CD4-positive, alpha-beta T cell treated with Interleukin-4 for 1 hour (primary cell): ENCODE data around the gene FAM3B.
"Not testable (repeated sequence)": the region's sequence is repeated elsewhere in the genome, so short reads cannot be mapped to it uniquely, and the experiment has no call there.

Experiments
- DNase-seq, 2 donors: peaks; one replicate each; pipeline ENCODE4 v3.0.0-alpha.2; 2020 to 2022

The FAM3B gene

DNA sequence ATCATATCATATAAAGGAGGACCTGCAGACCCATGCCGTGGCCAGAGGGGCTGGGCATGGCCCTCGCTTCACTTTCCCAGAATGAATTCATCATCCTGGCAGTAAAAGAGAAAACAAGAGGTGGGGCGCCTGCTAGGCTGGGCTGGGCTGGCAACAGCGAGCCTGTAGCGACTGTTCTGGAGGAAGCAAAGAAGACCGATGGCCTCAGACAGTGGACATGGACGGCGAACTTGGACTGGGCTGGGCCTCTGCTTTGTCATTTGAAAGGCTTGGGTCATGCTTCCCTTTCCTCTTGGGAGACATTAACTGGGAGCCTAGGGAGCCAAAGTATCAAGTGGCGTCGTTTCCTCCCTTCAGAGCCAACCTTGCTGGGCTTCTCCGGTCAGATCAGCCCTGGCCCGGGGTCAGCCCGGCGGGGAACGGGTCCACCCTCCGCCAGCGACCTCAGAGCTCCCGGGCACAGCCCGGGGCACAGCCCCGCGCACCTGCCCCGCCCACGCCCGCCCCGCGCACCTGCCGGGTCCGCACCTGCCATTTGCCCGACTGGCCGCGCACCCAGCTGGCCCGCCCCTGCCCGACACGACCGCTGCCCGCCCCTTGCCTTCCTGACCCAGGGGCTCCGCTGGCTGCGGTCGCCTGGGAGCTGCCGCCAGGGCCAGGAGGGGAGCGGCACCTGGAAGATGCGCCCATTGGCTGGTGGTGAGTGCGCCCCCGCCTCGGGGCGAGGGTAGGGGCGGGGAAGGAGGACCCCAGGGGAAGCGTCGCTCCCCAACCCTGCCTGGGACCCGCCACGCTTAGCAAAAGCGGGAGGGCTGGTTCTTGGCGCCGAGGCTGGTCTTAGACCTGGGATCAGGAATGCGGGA is at the start of gene FAM3B:
Gene FAM3B, plus strand, starts transcription at position 602 of the 863 bp plus-strand sequence. Its CDS starts 79 bp downstream, at position 681.
- DNase-seq, result no peak

DNA sequence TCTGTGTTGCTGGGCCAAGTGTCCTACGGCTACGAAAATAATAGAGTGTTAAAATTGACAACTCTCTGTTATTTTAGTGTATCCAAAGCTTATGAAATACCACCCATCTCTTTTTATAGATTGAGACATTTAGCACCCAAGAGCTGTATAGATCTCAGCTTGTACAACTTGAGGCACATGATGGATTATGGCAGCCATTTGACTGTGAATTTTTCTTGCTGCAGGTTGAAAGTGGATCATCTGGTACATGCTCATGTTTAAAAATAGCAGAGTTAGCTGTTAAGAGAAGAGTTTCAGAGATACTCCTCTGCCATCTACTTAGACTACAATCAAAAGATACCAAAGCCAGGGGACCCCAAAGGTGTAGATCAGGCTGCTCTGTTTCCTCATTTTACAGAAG is 49.3 kb upstream of the FAM3B start:
- no peak for DNase-seq

- DNase-seq, result no peak
These were observed 47.1 kb upstream of the FAM3B start for GRCh38 chr21:41269535-41269934.

DNA sequence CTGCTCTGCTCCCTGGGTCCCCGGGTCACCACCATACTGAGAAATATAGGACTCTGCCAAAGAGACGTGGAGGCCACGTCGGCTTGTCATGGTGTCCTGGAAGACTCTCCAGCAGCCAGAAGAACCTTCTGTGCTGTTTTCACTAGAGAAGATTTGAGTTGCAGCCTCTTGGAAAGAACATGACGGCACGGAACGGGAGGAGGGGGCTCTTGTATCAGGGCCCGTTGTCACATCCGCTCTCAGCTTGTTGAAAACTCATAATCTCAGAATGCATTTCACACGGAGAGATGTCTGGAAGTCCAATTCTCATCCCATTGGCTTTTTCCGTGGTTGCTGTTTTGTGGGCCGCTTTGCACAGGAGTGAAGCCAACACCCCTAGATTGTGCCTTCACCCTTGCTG is 39.4 kb upstream of the FAM3B start:
- no peak for DNase-seq

- no peak for DNase-seq
These were observed 38.8 kb upstream of the FAM3B start for GRCh38 chr21:41277846-41278245.

GRCh38 chr21:41280115-41280919 is 36.3 kb upstream of the FAM3B start:
- no peak for DNase-seq

GRCh38 chr21:41282412-41282811 is 34.2 kb upstream of the FAM3B start:
- no peak for DNase-seq

DNA sequence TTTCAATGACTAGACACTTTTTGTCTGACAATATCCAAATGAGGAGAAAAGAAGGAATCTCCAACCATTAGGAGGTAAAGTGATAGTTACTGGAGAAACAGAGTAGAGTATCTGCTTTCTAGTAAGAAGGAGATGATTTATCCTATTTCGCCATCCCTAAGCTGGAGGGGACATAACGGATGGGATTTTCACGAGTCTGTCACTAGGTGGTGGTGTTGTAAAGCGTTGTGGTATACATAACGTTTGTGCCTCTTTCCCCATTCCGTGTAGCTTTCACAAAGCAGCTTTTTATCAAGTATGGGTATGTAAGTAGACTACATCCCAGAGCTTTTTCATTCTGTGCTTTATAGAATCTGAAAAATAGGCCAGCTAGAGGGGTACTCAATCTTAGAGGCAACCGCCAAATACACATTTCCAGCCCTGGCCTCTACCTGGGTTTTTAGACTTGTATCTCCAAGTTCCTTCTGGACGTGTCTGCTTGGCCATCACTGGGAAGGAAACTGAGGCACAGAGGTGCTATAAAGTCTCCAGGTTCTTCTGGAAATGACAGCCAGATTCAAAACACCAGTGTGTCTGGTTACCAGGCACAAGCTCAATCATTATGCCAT is 33.3 kb upstream of the FAM3B start:
- peak; percentile 59 to 71 for DNase-seq

GRCh38 chr21:41289431-41289830 is 27.2 kb upstream of the FAM3B start:
- DNase-seq, result no peak

- no peak for DNase-seq
These were observed 26.3 kb upstream of the FAM3B start for GRCh38 chr21:41290106-41290799.

- no peak for DNase-seq
These were observed 21.9 kb upstream of the FAM3B start for GRCh38 chr21:41294548-41295231.

GRCh38 chr21:41295721-41296254 is 20.8 kb upstream of the FAM3B start:
- no peak for DNase-seq

GRCh38 chr21:41302976-41303375 is 13.6 kb upstream of the FAM3B start:
- DNase-seq, result peak in 1 of 2 donors; percentile 6

DNA sequence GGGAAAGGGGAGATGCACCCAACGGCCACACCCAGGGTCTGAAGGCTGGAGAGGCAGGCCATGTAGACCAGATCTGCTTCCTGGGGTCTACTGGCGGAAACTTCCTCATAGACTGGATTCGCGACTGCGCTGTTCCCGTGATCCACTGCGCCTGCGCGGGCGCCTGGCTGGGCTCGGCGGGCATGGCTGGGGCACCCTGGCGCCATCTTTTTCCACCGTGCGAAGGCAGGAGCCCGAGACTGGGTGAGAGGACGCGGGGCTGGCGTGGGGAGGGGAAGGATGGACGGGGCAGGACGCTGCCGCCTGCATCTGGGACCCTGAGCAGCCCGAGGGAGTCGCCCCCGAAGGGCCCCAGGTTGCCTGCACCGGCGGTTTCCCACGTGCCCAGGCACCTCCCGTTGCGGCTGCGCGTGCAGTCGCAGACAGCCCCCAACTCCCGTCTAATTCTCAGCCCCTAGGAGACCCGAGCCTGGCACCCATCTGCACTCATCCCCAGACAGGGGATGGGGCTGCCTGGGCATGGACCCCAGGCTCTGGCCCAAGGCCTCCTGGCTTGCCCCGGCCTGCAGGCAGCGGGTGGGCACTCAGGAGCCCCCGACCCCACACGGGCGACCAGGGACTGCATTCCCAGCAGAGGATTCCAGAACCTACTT is 12.4 kb upstream of the FAM3B start:
- no peak for DNase-seq

GRCh38 chr21:41307219-41307618 is 9.4 kb upstream of the FAM3B start:
- DNase-seq, result no peak

- DNase-seq, result not testable (repeated sequence)
These were observed 3.1 kb upstream of the FAM3B start for GRCh38 chr21:41313285-41314164.

DNA sequence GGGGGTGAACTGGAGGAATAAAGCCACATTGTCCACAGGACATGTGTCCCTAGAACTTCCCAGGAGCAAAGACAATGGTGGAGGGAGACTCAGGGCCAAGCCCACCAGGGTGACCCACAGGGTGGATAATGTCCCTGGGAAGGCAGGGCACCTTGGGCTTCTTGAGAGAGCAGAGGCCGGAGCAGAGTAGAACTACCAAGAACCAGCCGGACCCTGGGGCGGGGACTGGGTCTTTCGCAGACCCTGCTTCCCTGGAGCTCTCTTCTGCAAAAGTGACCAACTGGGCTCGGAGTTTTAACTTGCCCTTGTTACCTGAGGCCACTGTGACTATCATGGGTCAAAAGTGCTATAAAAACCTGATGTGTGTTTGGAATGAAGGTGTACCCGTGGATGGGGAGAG is 875 bp upstream of the FAM3B start:
- no peak for DNase-seq

DNA sequence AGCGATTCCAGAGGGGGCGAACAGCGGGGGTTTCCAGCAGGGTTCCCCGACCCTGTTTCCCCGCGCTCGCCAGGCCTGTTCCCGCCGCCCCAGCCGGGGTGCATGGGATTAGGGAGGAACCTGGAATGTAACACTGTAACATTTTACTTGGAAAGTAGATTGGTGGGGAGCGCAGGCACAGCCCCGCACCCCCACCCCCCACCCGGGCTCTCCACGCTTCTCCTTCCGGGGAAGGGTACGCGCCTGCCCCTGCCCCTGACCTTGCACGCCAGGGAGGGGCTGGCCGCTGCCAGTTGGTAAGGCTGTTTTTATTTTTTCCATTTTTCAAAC is 427 bp downstream of the FAM3B start:
- DNase-seq, result no peak

DNA sequence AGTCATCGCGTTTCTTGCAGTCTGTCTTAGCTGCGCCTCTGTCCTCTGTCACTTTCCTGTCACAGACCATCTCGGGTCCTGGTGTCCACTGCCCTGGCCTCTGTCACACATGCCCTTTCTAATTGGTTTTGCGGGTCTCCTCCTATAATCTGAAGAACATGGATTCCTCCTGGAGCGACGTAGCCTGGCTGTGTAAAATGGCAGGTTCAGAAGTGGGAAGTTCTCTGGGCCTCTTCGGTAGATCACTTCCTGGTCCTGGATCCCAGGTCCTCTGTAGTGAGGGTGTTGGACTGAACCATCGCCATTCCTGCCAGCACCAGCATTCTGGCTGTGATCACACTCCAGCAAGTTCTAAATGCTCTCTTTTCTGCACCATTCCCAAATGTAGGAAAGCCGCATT is 857 bp downstream of the FAM3B start:
- no peak for DNase-seq

DNA sequence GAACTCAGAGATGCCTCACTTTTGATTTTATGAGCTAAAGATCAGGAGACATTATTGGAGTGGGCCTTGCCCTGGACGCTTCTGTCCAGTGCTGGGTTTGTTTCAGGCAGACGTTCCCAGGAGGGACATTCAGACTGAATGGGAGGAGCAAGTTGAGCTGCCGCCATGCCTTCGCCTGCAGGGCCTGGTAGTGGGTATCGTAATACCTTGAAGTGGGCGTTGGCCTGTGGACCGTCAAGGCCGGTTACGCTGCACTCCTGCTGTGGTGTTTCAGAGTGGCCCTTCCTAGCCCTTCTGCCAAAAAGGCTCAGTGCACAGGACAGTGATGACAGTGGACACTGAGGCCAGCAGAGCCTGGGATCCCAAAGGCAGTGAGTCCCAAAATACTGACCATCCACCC is 1.6 kb downstream of the FAM3B start:
- DNase-seq, result no peak

DNA sequence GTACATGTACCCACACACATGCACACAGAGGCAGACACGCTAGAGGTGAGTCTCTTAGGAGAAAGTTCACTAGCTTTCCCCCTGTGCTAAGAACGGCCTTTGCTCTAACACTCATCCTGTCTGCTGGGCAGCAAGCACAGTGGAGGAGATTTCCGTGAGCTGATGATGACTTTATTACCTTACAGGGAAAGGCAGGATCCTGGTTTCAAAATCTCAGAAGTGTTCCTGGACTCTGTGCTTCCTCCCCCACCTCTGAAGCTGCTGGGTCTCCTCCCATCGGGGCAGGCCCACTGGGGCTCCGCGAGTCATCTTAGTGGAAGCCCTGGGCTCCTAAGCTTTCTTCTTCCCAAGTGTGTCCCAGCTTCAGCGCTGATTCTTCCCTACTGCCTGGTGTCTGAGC is 2.7 kb downstream of the FAM3B start:
- no peak for DNase-seq
